Measurements from ENCODE around the gene ECSCR.

The ECSCR gene

GRCh38 chr5:139401546-139401945, 61.0 kb downstream of the ECSCR start:
- TF ChIP-seq, protein P1, sequence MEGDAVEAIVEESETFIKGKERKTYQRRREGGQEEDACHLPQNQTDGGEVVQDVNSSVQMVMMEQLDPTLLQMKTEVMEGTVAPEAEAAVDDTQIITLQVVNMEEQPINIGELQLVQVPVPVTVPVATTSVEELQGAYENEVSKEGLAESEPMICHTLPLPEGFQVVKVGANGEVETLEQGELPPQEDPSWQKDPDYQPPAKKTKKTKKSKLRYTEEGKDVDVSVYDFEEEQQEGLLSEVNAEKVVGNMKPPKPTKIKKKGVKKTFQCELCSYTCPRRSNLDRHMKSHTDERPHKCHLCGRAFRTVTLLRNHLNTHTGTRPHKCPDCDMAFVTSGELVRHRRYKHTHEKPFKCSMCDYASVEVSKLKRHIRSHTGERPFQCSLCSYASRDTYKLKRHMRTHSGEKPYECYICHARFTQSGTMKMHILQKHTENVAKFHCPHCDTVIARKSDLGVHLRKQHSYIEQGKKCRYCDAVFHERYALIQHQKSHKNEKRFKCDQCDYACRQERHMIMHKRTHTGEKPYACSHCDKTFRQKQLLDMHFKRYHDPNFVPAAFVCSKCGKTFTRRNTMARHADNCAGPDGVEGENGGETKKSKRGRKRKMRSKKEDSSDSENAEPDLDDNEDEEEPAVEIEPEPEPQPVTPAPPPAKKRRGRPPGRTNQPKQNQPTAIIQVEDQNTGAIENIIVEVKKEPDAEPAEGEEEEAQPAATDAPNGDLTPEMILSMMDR (IDR thresholded peaks at IDR 0.05; ENCODE audit: low read depth, low read length) = no peak
- no peak overlapping the region for H3K4me3 ChIP-seq (replicated peaks in 1 of 2; ENCODE audit: low read depth in 2 of 2, low read length in 2 of 2)
- no peak for DNase-seq (ENCODE audit: low read depth in 2 of 2)

DNA sequence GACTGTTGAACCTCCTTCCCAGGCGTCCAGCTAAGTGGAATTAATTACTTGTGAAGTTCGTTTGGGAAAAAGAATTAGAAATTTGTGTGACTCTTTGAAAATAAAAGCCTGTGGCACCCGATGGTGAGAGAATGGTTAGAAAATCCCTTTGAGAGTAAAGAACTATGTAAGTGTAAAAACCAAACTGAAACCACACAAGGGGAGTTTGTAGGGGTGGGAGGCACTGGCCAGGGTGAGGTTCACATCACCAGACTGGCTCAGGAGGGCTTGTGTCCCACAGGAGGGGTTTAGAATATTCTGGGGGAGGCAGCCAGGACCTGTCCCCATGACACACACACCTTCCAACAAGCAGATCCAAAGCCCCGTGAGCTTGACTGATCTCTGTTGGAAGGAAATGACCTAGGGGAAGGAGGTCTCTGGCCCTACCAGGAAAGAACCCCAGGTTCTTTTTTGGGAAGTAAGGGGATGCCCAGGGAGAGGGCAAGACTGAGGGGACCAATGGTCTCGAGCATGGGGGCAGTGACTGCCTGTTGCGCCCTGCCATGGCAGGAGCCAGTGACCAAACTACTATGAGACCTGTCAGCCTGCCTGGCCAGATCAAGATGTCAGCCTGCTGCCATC, 62.9 kb downstream of the ECSCR start:
- no peak for DNase-seq (ENCODE audit: low read depth in 2 of 2)
- TF ChIP-seq, protein P1 (IDR thresholded peaks at IDR 0.05; ENCODE audit: low read depth, low read length) = no peak
- no peak overlapping the region for H3K4me3 ChIP-seq (replicated peaks in 1 of 2; ENCODE audit: low read depth in 2 of 2, low read length in 2 of 2)
